Type B pancreatic cell (in vitro differentiated cells): ENCODE results near the gene NOL9. TPM values are rescaled to one million over a fixed set of nuclear protein-coding genes. Genes with fewer than 3 reads are reported as not detected.

Source experiments
- DNase-seq: peaks from one replicate; pipeline ENCODE4 v3.0.0; 2021; ENCODE audit warnings: mixed read lengths; ENCODE audit not compliant: unreplicated experiment; ENCODE audit errors: extremely low spot score
- H3K27ac Mint-ChIP-seq: 2 replicates; pipeline ENCODE4 v1.8.0; 2021; ENCODE audit warnings: mild to moderate bottlenecking, mixed read lengths
- H3K27me3 Mint-ChIP-seq: 2 replicates; pipeline ENCODE4 v1.8.0; 2021; ENCODE audit warnings: mixed read lengths
- H3K36me3 Mint-ChIP-seq: 2 replicates; pipeline ENCODE4 v1.8.0; 2021; ENCODE audit warnings: mixed read lengths
- H3K4me1 Mint-ChIP-seq: one replicate; pipeline ENCODE4 v1.8.0; 2021; ENCODE audit warnings: mixed read lengths; ENCODE audit not compliant: unreplicated experiment
- H3K4me3 Mint-ChIP-seq: 2 replicates; pipeline ENCODE4 v1.8.0; 2021; ENCODE audit warnings: mild to moderate bottlenecking, mixed read lengths
- H3K9me3 Mint-ChIP-seq: 2 replicates; pipeline ENCODE4 v1.8.0; 2021; ENCODE audit warnings: mixed read lengths
- CTCF ChIP-seq: fragments of 200-600 bp; sonication (generic); conservative IDR thresholded peaks from 2 replicates; pipeline ENCODE4 v1.5.0; 2021; ENCODE audit warnings: antibody characterized with exemption, mild to moderate bottlenecking
- total RNA-seq: library from RNA; stranded (reverse); gene quantifications from 2 replicates; pipeline ENCODE4 v1.2.1, GENCODE V29; 2021; ENCODE audit warnings: low replicate concordance

Gene NOL9
- total RNA-seq, 1 donor from 2014 or later, result 43.0 TPM

DNA sequence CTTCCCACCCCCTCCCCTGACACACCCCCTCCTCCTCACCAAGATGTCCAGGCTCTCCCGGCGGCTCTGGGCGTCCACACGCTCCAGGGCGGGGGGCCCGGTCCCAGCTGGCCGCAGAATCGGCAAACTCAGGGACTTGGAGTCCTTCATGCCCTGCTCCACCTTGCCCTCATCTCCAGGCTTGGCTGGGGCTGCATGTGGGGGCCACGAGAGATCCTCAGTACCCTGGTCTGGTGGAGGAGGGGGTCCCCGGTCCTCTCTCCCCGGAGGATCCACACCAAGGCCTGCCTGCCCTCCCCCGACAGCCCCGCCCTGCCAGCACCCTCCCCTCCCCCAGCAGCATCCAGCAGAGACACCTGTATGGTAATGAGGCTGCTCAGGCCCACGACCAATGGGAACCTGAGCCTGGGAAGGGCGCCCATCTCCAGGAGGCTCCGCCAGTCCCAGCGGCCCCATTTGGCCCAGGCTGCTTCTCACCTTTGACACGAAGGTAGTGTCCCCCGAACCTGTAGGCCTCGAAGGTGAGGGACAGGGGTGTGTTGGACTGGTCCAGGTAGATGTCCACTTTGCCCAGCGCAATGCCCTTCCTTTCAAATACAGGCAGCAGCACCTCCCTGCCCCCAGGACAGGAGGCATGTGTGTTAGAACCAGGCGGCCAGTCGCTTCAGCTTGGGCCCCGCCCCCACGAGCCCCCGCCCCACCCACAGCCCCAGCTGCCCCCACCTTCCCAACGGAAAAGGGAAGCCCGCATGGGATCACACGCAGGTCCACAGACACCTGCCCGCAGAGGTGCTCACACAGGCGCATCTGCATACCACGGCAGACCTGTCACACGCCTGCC is 80.1 kb downstream of the NOL9 start:
- DNase-seq, result no peak
- H3K36me3 Mint-ChIP-seq, result peaks cover 7% of the 10 kb centered on the region
- no peaks in the 10 kb centered on the region for H3K9me3 Mint-ChIP-seq
- no peak overlapping the region for H3K27ac Mint-ChIP-seq
- H3K4me1 Mint-ChIP-seq, result peaks cover 15% of the 10 kb centered on the region
- no peaks in the 10 kb centered on the region for H3K27me3 Mint-ChIP-seq
- H3K4me3 Mint-ChIP-seq, result no peak overlapping the region
- TF ChIP-seq CTCF, result no peak

DNA sequence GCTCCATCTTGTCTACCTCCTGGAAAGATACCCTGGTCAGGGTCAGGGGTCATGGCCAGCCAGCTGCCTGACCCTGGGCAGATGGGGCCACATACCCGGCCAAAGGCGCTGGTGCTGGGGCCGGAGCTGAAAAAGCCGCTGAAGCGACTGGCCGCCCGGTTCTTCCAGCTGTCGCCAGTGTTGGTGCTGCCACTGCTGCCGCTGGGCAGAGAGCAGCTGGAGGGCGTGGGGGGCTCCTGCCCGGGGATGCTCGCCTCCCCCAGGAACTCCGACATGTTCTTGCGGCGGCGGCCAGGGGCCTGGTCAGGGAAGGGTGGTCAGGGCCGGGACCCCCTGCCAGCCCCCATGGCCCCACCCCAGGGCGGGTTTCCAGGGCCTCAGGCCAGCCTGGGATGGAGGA is 81.2 kb downstream of the NOL9 start:
- H3K4me1 Mint-ChIP-seq, result peaks cover 11% of the 10 kb centered on the region
- peak overlapping the region; percentile 51 for H3K27ac Mint-ChIP-seq
- H3K9me3 Mint-ChIP-seq, result no peaks in the 10 kb centered on the region
- peaks cover 3% of the 10 kb centered on the region for H3K36me3 Mint-ChIP-seq
- H3K4me3 Mint-ChIP-seq, result no peak overlapping the region
- H3K27me3 Mint-ChIP-seq, result no peaks in the 10 kb centered on the region
- no peak for DNase-seq
- no peak for TF ChIP-seq CTCF

DNA sequence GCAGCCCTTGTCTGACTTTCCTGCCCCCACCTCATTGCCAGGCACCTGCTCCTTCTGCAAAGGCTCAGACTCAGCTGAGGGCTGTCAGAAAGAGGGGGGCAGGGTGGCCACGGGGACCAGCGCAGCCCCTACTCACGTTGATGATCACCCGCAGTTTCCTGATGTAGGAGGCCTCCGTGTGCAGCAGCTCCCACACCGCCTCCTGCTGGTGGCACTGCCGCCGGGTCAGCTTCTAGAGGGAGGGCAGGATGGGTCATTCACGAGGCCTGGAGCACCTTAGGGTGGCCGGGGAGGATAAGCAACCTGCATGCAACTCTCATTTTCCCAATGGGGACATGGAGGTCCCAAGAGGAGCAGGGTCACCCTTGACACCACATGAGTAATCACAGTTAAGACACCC is 81.9 kb downstream of the NOL9 start:
- H3K4me3 Mint-ChIP-seq, result peak overlapping the region; percentile 83
- peak; percentile 43 for TF ChIP-seq CTCF
- H3K27ac Mint-ChIP-seq, result peak overlapping the region; percentile 99
- H3K36me3 Mint-ChIP-seq, result peaks cover 3% of the 10 kb centered on the region
- DNase-seq, result no peak
- no peaks in the 10 kb centered on the region for H3K27me3 Mint-ChIP-seq
- H3K4me1 Mint-ChIP-seq, result peaks cover 11% of the 10 kb centered on the region
- H3K9me3 Mint-ChIP-seq, result no peaks in the 10 kb centered on the region

GRCh38 chr1:6471970-6472368 is 82.3 kb downstream of the NOL9 start:
- TF ChIP-seq CTCF, result no peak
- Mint-ChIP-seq H3K27me3 (no peaks in the 10 kb centered on the region), H3K4me1 (peaks cover 7% of the 10 kb centered on the region), H3K4me3 (peak overlapping the region; percentile 83), H3K9me3 (no peaks in the 10 kb centered on the region), H3K27ac (peak overlapping the region; percentile 99), H3K36me3 (peaks cover 3% of the 10 kb centered on the region)
- no peak for DNase-seq

Other genes with a start within 250 kb of the NOL9 start
- 31.8 and 40.0 TPM in 2 replicates for gene ACOT7, start 160.7 kb downstream of the NOL9 start, total RNA-seq
- gene HES2, start 134.6 kb downstream of the NOL9 start, total RNA-seq, result 5.9 and 22.1 TPM in 2 replicates
- 13.8 and 15.6 TPM in 2 replicates for gene ESPN, start 129.7 kb downstream of the NOL9 start, total RNA-seq
- 27.0 and 29.4 TPM in 2 replicates for gene TNFRSF25, start 88.3 kb downstream of the NOL9 start, total RNA-seq
- 28.5 and 30.6 TPM in 2 replicates for gene PLEKHG5, start 62.8 kb downstream of the NOL9 start, total RNA-seq
- not detected in 2 replicates for gene TAS1R1, start 794 bp upstream of the NOL9 start, total RNA-seq
- gene ZBTB48, start 25.5 kb upstream of the NOL9 start, total RNA-seq, result 30.7 and 44.2 TPM in 2 replicates
- gene KLHL21, start 48.4 kb upstream of the NOL9 start, total RNA-seq, result 13.6 and 15.1 TPM in 2 replicates
- gene PHF13, start 59.2 kb upstream of the NOL9 start, total RNA-seq, result 14.7 and 21.2 TPM in 2 replicates
- 18.4 and 21.6 TPM in 2 replicates for gene THAP3, start 70.4 kb upstream of the NOL9 start, total RNA-seq
- gene DNAJC11, start 147.3 kb upstream of the NOL9 start, total RNA-seq, result 65.2 and 70.3 TPM in 2 replicates
- 76.3 and 82.5 TPM in 2 replicates for gene CAMTA1, start 230.9 kb upstream of the NOL9 start, total RNA-seq